Stimulated activated effector memory CD8-positive, alpha-beta T cell treated with anti-CD3 and anti-CD28 coated beads, Interleukin-12 subunit alpha, Interleukin-12 subunit beta, amount 100 ng/mL, for 72 hours (primary cell): ENCODE measurements around the gene ITIH2.

Source experiments
- ATAC-seq: fragments of 150-1000 bp; cut with Tn5 transposase; 2 replicates; pipeline ENCODE4 v1.10.0; 2021
- DNase-seq, 2 donors: peaks; one replicate each; pipeline ENCODE4 v3.0.0; 2021 to 2022; ENCODE audit warnings: low spot score in 2 of 2
- H3K27ac Mint-ChIP-seq: one replicate; pipeline ENCODE4 v1.8.0; 2022; ENCODE audit warnings: mild to moderate bottlenecking, mixed read lengths
- H3K36me3 Mint-ChIP-seq: one replicate; pipeline ENCODE4 v1.8.0; 2022; ENCODE audit warnings: mild to moderate bottlenecking, mixed read lengths
- H3K4me1 Mint-ChIP-seq: one replicate; pipeline ENCODE4 v1.8.0; 2022; ENCODE audit warnings: mixed read lengths
- H3K4me3 Mint-ChIP-seq: one replicate; pipeline ENCODE4 v1.8.0; 2022; ENCODE audit warnings: mild to moderate bottlenecking, mixed read lengths
- H3K9me3 Mint-ChIP-seq: one replicate; pipeline ENCODE4 v1.8.0; 2022; ENCODE audit warnings: mixed read lengths

Gene ITIH2

GRCh38 chr10:7789390-7789789 lies 86.3 kb downstream of the ITIH2 start:
- peaks cover 57% of the 10 kb centered on the region for H3K4me1 Mint-ChIP-seq
- H3K4me3 Mint-ChIP-seq: no peak overlapping the region
- DNase-seq (no peak), ATAC-seq (no peak)
- H3K9me3 Mint-ChIP-seq: no peaks in the 10 kb centered on the region
- peaks cover 24% of the 10 kb centered on the region for H3K36me3 Mint-ChIP-seq
- H3K27ac Mint-ChIP-seq: no peak overlapping the region

- ATAC-seq: no peak
- Mint-ChIP-seq H3K36me3 (peaks cover 42% of the 10 kb centered on the region), H3K27ac (no peak overlapping the region)
These were observed 89.4 kb downstream of the ITIH2 start for GRCh38 chr10:7792541-7792940.

GRCh38 chr10:7794251-7795026 lies 91.3 kb downstream of the ITIH2 start:
- no peak for ATAC-seq
- H3K36me3 Mint-ChIP-seq: peaks cover 61% of the 10 kb centered on the region
- no peak overlapping the region for H3K4me3 Mint-ChIP-seq
- peak overlapping the region; percentile 9 for H3K27ac Mint-ChIP-seq
- no peaks in the 10 kb centered on the region for H3K9me3 Mint-ChIP-seq
- no peak for DNase-seq
- H3K4me1 Mint-ChIP-seq: peaks cover 70% of the 10 kb centered on the region

More at GRCh38 chr10:7792541-7792940, 89.4 kb downstream of the ITIH2 start:
- H3K4me3 Mint-ChIP-seq: no peak overlapping the region
- DNase-seq: no peak
- H3K9me3 Mint-ChIP-seq: no peaks in the 10 kb centered on the region
- H3K4me1 Mint-ChIP-seq: peaks cover 73% of the 10 kb centered on the region

GRCh38 chr10:7795605-7796004 lies 92.5 kb downstream of the ITIH2 start:
- H3K4me3 Mint-ChIP-seq: no peak overlapping the region
- peaks cover 67% of the 10 kb centered on the region for H3K36me3 Mint-ChIP-seq
- H3K4me1 Mint-ChIP-seq: peaks cover 58% of the 10 kb centered on the region
- peak overlapping the region; percentile 9 for H3K27ac Mint-ChIP-seq
- no peaks in the 10 kb centered on the region for H3K9me3 Mint-ChIP-seq
- peak; percentile 37 for ATAC-seq
- no peak for DNase-seq

DNA sequence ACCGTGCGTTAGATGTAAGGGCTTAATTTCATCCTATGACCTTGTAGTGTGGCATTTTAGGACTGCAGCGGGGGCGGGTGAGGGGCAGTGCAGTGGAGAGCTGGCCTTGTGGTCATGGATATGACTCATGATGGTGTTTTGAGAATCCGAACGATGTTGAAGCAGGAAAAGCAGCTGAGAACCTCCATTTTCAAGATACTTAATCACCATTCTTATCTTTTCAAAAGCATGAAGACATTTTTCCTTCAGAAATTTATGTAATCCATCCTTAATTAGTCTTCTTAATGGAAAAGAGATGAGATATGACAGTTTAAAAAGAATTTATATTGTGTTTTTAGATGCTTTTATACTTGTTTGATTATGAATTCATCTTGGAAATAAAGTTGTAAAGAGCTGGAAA lies 94.5 kb downstream of the ITIH2 start:
- Mint-ChIP-seq H3K4me1 (peaks cover 41% of the 10 kb centered on the region), H3K9me3 (no peaks in the 10 kb centered on the region), H3K27ac (peak overlapping the region; percentile 23), H3K36me3 (peaks cover 75% of the 10 kb centered on the region), H3K4me3 (no peak overlapping the region)
- DNase-seq (no peak), ATAC-seq (peak; percentile 79)
